HG02981 (cell line): Measurements from ENCODE around the gene RAD21L1.

Experiments used
- ATAC-seq: cut with Tn5 transposase; IDR thresholded peaks from one replicate; pipeline ENCODE4 v1.9.1; 2021; ENCODE audit warnings: mild to moderate bottlenecking, moderate library complexity; ENCODE audit not compliant: unreplicated experiment

Gene RAD21L1

GRCh38 chr20:1269235-1269634, 43.4 kb downstream of the RAD21L1 start:
- no peak for ATAC-seq

GRCh38 chr20:1269850-1270249, 44.0 kb downstream of the RAD21L1 start:
- no peak for ATAC-seq

GRCh38 chr20:1272368-1273100, 46.7 kb downstream of the RAD21L1 start:
- ATAC-seq = no peak

- ATAC-seq = no peak
Measured at GRCh38 chr20:1273366-1273765, 47.5 kb downstream of the RAD21L1 start.

- ATAC-seq = no peak
Measured at GRCh38 chr20:1274485-1275311, 48.9 kb downstream of the RAD21L1 start.

- ATAC-seq = no peak
Measured at GRCh38 chr20:1275919-1276318, 50.1 kb downstream of the RAD21L1 start.

- no peak for ATAC-seq
Measured at GRCh38 chr20:1277529-1278322, 51.9 kb downstream of the RAD21L1 start.

GRCh38 chr20:1278993-1279392, 53.1 kb downstream of the RAD21L1 start:
- no peak for ATAC-seq

GRCh38 chr20:1280195-1281102, 54.6 kb downstream of the RAD21L1 start:
- no peak for ATAC-seq

GRCh38 chr20:1281279-1282057, 55.6 kb downstream of the RAD21L1 start:
- no peak for ATAC-seq

- ATAC-seq = no peak
Measured at GRCh38 chr20:1282966-1283365, 57.1 kb downstream of the RAD21L1 start.

- no peak for ATAC-seq
Measured at GRCh38 chr20:1283522-1284510, 58.0 kb downstream of the RAD21L1 start.

GRCh38 chr20:1286267-1287024, 60.6 kb downstream of the RAD21L1 start:
- no peak for ATAC-seq

GRCh38 chr20:1287306-1287705, 61.5 kb downstream of the RAD21L1 start:
- no peak for ATAC-seq

GRCh38 chr20:1287787-1288569, 62.1 kb downstream of the RAD21L1 start:
- no peak for ATAC-seq

GRCh38 chr20:1291191-1291741, 65.4 kb downstream of the RAD21L1 start:
- ATAC-seq = no peak

- no peak for ATAC-seq
Measured at GRCh38 chr20:1292620-1293019, 66.8 kb downstream of the RAD21L1 start.
